Measurements from ENCODE around the gene CDK19. TPM values are rescaled to one million over a fixed set of nuclear protein-coding genes. Genes with fewer than 3 reads are reported as not detected.
"Not testable (repeated sequence)": the region's sequence is repeated elsewhere in the genome, so short reads cannot be mapped to it uniquely, and the experiment has no call there.

Gene CDK19
- polyA plus RNA-seq, 1 of the 3 experiments (the other 2 are of a cell fraction) = 6.5 TPM

- POLR2A ChIA-PET = no interaction called here
- no peaks in the 10 kb centered on the region for H3K9me3 ChIP-seq
- H3F3A ChIP-seq (replicated peaks; ENCODE audit: insufficient read depth) = no peaks in the 10 kb centered on the region
- CTCF ChIA-PET = no interaction called here
- no peaks in the 10 kb centered on the region for H3K4me1 ChIP-seq (ENCODE audit: control insufficient read depth in 1 of 2, insufficient read depth in 2 of 2, low read depth in 1 of 2, low read length in 1 of 2)
- WGBS (ENCODE audit: low lambda C conversion rate) = 93% methylated on average over 4 of the region's 4 CpGs
- H3K79me2 ChIP-seq (ENCODE audit: insufficient read depth) = no peaks in the 10 kb centered on the region
- no peak overlapping the region for H3K9ac ChIP-seq
- no peak overlapping the region for H3K4me2 ChIP-seq
- peaks cover 3 to 4% of the 10 kb centered on the region in 2 experiments for H3K36me3 ChIP-seq (replicated peaks in 1 of 2; ENCODE audit: control insufficient read depth in 1 of 2, insufficient read depth in 2 of 2, low read length in 1 of 2)
- no peaks in the 10 kb centered on the region for H4K20me1 ChIP-seq (ENCODE audit: insufficient read depth)
- H2AFZ ChIP-seq (ENCODE audit: low read depth) = no peak overlapping the region
- no peaks in the 10 kb centered on the region for H3K9me2 ChIP-seq
- DNase-seq = no peak
- TF ChIP-seq CHD2 (IDR thresholded peaks at IDR 0.05; ENCODE audit: low read length, partially characterized antibody) (no peak), IRF3 (IDR thresholded peaks at IDR 0.05; ENCODE audit: low read depth, low read length) (no peak), RCOR1 (IDR thresholded peaks at IDR 0.05; ENCODE audit: low read length) (no peak), YY1 (IDR thresholded peaks at IDR 0.05; ENCODE audit: low read depth) (no peak), GATA2 (CRISPR knock-in tag; IDR thresholded peaks at IDR 0.05) (no peak), CTCF (IDR thresholded peaks at IDR 0.05) (no peak), FOXM1 (IDR thresholded peaks at IDR 0.05; ENCODE audit: low read depth) (no peak), FOSL2 (IDR thresholded peaks at IDR 0.05; ENCODE audit: borderline replicate concordance, low read depth) (no peak), MEF2A (IDR thresholded peaks at IDR 0.05; ENCODE audit: borderline replicate concordance, low read depth) (no peak), USF1 (IDR thresholded peaks at IDR 0.05; ENCODE audit: borderline replicate concordance, low read depth) (no peak), ZBTB33 (IDR thresholded peaks at IDR 0.05; ENCODE audit: borderline replicate concordance, low read depth) (no peak), MAX (IDR thresholded peaks at IDR 0.05; ENCODE audit: low read depth) (no peak)
- no peaks in the 10 kb centered on the region for H3K27me3 ChIP-seq (ENCODE audit: insufficient read depth)
- no peak overlapping the region for H3K4me3 ChIP-seq (ENCODE audit: low read depth in 2 of 2, low read length in 1 of 2)
- H3K27ac ChIP-seq (ENCODE audit: low read depth in 2 of 2, low read length in 1 of 2) = no peak overlapping the region
These were observed 209.1 kb downstream of the CDK19 start for GRCh38 chr6:110606151-110606550.

- POLR2A ChIA-PET; H3K4me1 ChIP-seq (ENCODE audit: control insufficient read depth in 1 of 2, insufficient read depth in 2 of 2, low read depth in 1 of 2, low read length in 1 of 2); H3F3A ChIP-seq (replicated peaks; ENCODE audit: insufficient read depth); H3K9me3 ChIP-seq; H3K79me2 ChIP-seq (ENCODE audit: insufficient read depth); H3K27me3 ChIP-seq (ENCODE audit: insufficient read depth); H3K9ac ChIP-seq; H4K20me1 ChIP-seq (ENCODE audit: insufficient read depth); H3K9me2 ChIP-seq; H3K4me2 ChIP-seq; DNase-seq; H3K4me3 ChIP-seq (ENCODE audit: low read depth in 2 of 2, low read length in 1 of 2); CTCF ChIA-PET; H3K27ac ChIP-seq (ENCODE audit: low read depth in 2 of 2, low read length in 1 of 2); H2AFZ ChIP-seq (ENCODE audit: low read depth); H3K36me3 ChIP-seq (replicated peaks in 1 of 2; ENCODE audit: control insufficient read depth in 1 of 2, insufficient read depth in 2 of 2, low read length in 1 of 2): not testable (repeated sequence)
- 81% methylated on average over 3 of the region's 3 CpGs for WGBS (ENCODE audit: low lambda C conversion rate)
These were observed 214.6 kb downstream of the CDK19 start for GRCh38 chr6:110600640-110601039.

All from SK-N-SH (cell line).